GM12878 (cell line): Measurements from ENCODE around the gene CNTNAP2. TPM values are rescaled to one million over a fixed set of nuclear protein-coding genes. Genes with fewer than 3 reads are reported as not detected.

Experiments used
- ATAC-seq: fragments of 200-7000 bp; cut with Tn5 transposase; 3 replicates; pipeline ENCODE4 v1.9.1; 2020; ENCODE audit warnings: mild to moderate bottlenecking, moderate library complexity
- BruUV-seq: library from RNA; stranded (reverse); fragments of 400-500 nt; replicated peaks from 2 replicates; lab custom pipeline; 2021; lab: Mats Ljungman, UMichigan
- CTCF ChIA-PET: fragments of 300-600 bp; sonication (Branson Sonifier 250); formaldehyde crosslinking; extraction: SDS; loops from one replicate; lab custom pipeline; 2021; ENCODE audit warnings: inconsistent platforms; lab: Yijun Ruan, JAX
- POLR2A ChIA-PET: fragments of 350-600 bp; formaldehyde crosslinking; extraction: SDS; loops from one replicate; lab custom pipeline; 2021; ENCODE audit warnings: inconsistent platforms; lab: Charles Lee
- RAD21 ChIA-PET: fragments of 300-600 bp; sonication (Branson Sonifier 250); formaldehyde crosslinking; loops from one replicate; lab custom pipeline; 2023; ENCODE audit warnings: antibody characterized with exemption; ENCODE audit not compliant: unreplicated experiment; lab: Charles Lee
- SMC1A ChIA-PET: fragments of 300-600 bp; sonication (Branson Sonifier 250); formaldehyde crosslinking; loops from one replicate; lab custom pipeline; 2023; ENCODE audit not compliant: unreplicated experiment, uncharacterized antibody; lab: Charles Lee
- DNase-seq: peaks from one replicate; pipeline ENCODE4 v3.0.0-alpha.2; 2011; ENCODE audit warnings: low read depth, low spot score
- FAIRE-seq: peaks from 3 replicates; lab custom pipeline; 2011; peaks lifted over from hg19 to GRCh38; lab: Jason Lieb, UNC
- H2AFZ ChIP-seq: 2 replicates; pipeline ENCODE4 v1.6.0; 2011; ENCODE audit warnings: low read depth, low read length, control low read depth; ENCODE audit not compliant: control insufficient read depth
- H3K27ac ChIP-seq: 2 replicates; pipeline ENCODE4 v1.5.1; 2011; ENCODE audit warnings: control low read depth; ENCODE audit not compliant: control insufficient read depth, insufficient read depth
- H3K27me3 ChIP-seq, 2 experiments: replicated peaks in 1 of 2; 2 replicates each; pipeline versions ENCODE4 v1.6.0 to v1.6.1; 2011; ENCODE audit warnings: low read length in 1 of 2; ENCODE audit not compliant: control insufficient read depth in 2 of 2, insufficient read depth in 2 of 2
- H3K36me3 ChIP-seq, 2 experiments: 2 replicates each; pipeline ENCODE4 v1.5.1; 2011; ENCODE audit warnings: low read length in 1 of 2; ENCODE audit not compliant: control insufficient read depth in 2 of 2, insufficient read depth in 2 of 2
- H3K4me1 ChIP-seq: 2 replicates; pipeline ENCODE4 v1.6.1; 2011; ENCODE audit warnings: mild to moderate bottlenecking, low read length, moderate library complexity, mixed read lengths; ENCODE audit not compliant: control insufficient read depth, insufficient read depth
- H3K4me2 ChIP-seq: 2 replicates; pipeline ENCODE4 v1.6.0; 2011; ENCODE audit warnings: control low read depth; ENCODE audit not compliant: control insufficient read depth, insufficient read depth
- H3K4me3 ChIP-seq: fragments of 200-600 bp; sonication (generic); 2 replicates; pipeline ENCODE4 v1.5.1; 2016
- H3K79me2 ChIP-seq: 2 replicates; pipeline ENCODE4 v1.6.0; 2011; ENCODE audit warnings: low read length; ENCODE audit not compliant: control insufficient read depth, insufficient read depth
- H3K9ac ChIP-seq: 2 replicates; pipeline ENCODE4 v1.8.0; 2011; ENCODE audit warnings: low read length, control low read depth, mixed read lengths; ENCODE audit not compliant: control insufficient read depth, insufficient read depth
- H3K9me3 ChIP-seq: replicated peaks from 3 replicates; pipeline ENCODE4 v1.5.1; 2011; ENCODE audit warnings: mild to moderate bottlenecking, low read length; ENCODE audit not compliant: control insufficient read depth, insufficient read depth
- H4K20me1 ChIP-seq: 2 replicates; pipeline ENCODE4 v1.6.0; 2011; ENCODE audit not compliant: control insufficient read depth, insufficient read depth
- ATF7 ChIP-seq: fragments of 450-650 bp; IDR thresholded peaks from 2 replicates; pipeline ENCODE4 v1.6.1; 2016; ENCODE audit warnings: low read depth, mild to moderate bottlenecking
- BCL3 ChIP-seq: IDR thresholded peaks from 2 replicates; pipeline ENCODE4 v1.6.1; 2011; ENCODE audit warnings: borderline replicate concordance, low read depth, mild to moderate bottlenecking, moderate library complexity, low read length; ENCODE audit not compliant: insufficient read depth, poor library complexity, severe bottlenecking
- CBX3 ChIP-seq: fragments of 200-600 bp; sonication (generic); IDR thresholded peaks from 2 replicates; pipeline ENCODE4 v1.6.1; 2016; ENCODE audit warnings: low read depth, borderline replicate concordance
- CHD1 ChIP-seq: IDR thresholded peaks from 2 replicates; pipeline ENCODE4 v1.6.1; 2012; ENCODE audit warnings: low read depth, low read length, improper control_type of control experiment
- EED ChIP-seq: sonication (generic); IDR thresholded peaks from 2 replicates; pipeline ENCODE4 v1.6.1; 2016; ENCODE audit warnings: antibody characterized with exemption, low read depth
- ESRRA ChIP-seq: IDR thresholded peaks from 2 replicates; pipeline ENCODE4 v1.6.1; 2012; ENCODE audit warnings: mild to moderate bottlenecking, low read length, improper control_type of control experiment
- HSF1 ChIP-seq: fragments of 150-350 bp; IDR thresholded peaks from 2 replicates; pipeline ENCODE4 v1.6.1; 2014; ENCODE audit warnings: mild to moderate bottlenecking, low read depth, low read length
- IKZF1 ChIP-seq: fragments of 450-650 bp; conservative IDR thresholded peaks from 2 replicates; pipeline ENCODE4 v1.6.1; 2017; ENCODE audit warnings: antibody characterized with exemption, mild to moderate bottlenecking
- KLF5 ChIP-seq: fragments of 450-650 bp; IDR thresholded peaks from 2 replicates; pipeline ENCODE4 v1.6.1; 2014; ENCODE audit warnings: mild to moderate bottlenecking; ENCODE audit not compliant: partially characterized antibody
- MYB ChIP-seq: fragments of 150-350 bp; IDR thresholded peaks from 2 replicates; pipeline ENCODE4 v1.6.1; 2014; ENCODE audit warnings: mild to moderate bottlenecking, low read depth, low read length, borderline replicate concordance
- NBN ChIP-seq: fragments of 450-650 bp; IDR thresholded peaks from 2 replicates; pipeline ENCODE4 v1.6.1; 2016
- POLR2AphosphoS5 ChIP-seq: IDR thresholded peaks from 2 replicates; pipeline ENCODE4 v1.6.1; 2011; ENCODE audit warnings: mild to moderate bottlenecking, low read length, inconsistent platforms
- SMARCA5 ChIP-seq: fragments of 450-650 bp; IDR thresholded peaks from 2 replicates; pipeline ENCODE4 v1.6.1; 2017; ENCODE audit warnings: mild to moderate bottlenecking
- TCF3 ChIP-seq: IDR thresholded peaks from 2 replicates; pipeline ENCODE4 v1.6.1; 2012; ENCODE audit warnings: low read depth, mild to moderate bottlenecking, low read length, borderline replicate concordance; ENCODE audit not compliant: insufficient read depth
- ZBTB33 ChIP-seq: fragments of 450-650 bp; IDR thresholded peaks from 2 replicates; pipeline ENCODE4 v1.6.1; 2017; ENCODE audit warnings: mild to moderate bottlenecking
- ZZZ3 ChIP-seq: IDR thresholded peaks from 2 replicates; pipeline ENCODE4 v1.6.1; 2011; ENCODE audit warnings: low read depth; ENCODE audit not compliant: control insufficient read depth, insufficient read length
- WGBS: methylation state at CpG from one replicate; pipeline ENCODE4 v1.1.6; 2016; ENCODE audit warnings: low lambda C conversion rate; ENCODE audit not compliant: insufficient replicate concordance, insufficient coverage; ENCODE audit errors: missing lambda C conversion rate; 5-methylcytosine and 5-hydroxymethylcytosine counted together
- in situ Hi-C: fragments of 300-500 bp; cut with MboI; formaldehyde crosslinking; loops from 9 replicates; pipeline ENCODE4 v1.14.3; 2018; ENCODE audit warnings: mixed read lengths
- intact Hi-C: fragments of 100-400 bp; cut with micrococcal nuclease; formaldehyde crosslinking; loops from one replicate; pipeline ENCODE4 v1.14.2; 2022; ENCODE audit not compliant: unreplicated experiment
- polyA plus RNA-seq, 11 experiments: library from polyadenylated mRNA; depleted of rRNA in 4 of 11; unstranded in 6 of 11; stranded (reverse) in 5 of 11; fragments of >200 nt; fragmentation: Nextera tagmentation in 4 of 11; fragmentation: Illumina TruSeq in 1 of 11; extraction: Ambion mirVana in 4 of 11; extraction: Trizol in 1 of 11; gene quantifications; 1 replicate in 1 of 11; 2 replicates in 10 of 11; pipeline versions ENCODE4 v1.2.1 to v1.2.3, GENCODE V29; 2011 to 2016; ENCODE audit warnings: inconsistent platforms in 2 of 11, missing spikeins in 2 of 11, low read depth in 1 of 11
- total RNA-seq, 4 experiments: library from RNA; depleted of rRNA in 3 of 4; stranded (reverse); fragments of >200 nt in 3 of 4; fragmentation: Illumina TruSeq in 1 of 4; extraction: Trizol in 1 of 4; gene quantifications; 2 replicates each; pipeline versions ENCODE4 v1.2.1 to v1.2.3, GENCODE V29; 2013 to 2021
- TF ChIP-seq, protein P1 (sequence below): IDR thresholded peaks from 2 replicates; pipeline ENCODE4 v1.6.1; 2012; ENCODE audit warnings: low read depth, low read length, improper control_type of control experiment

CNTNAP2 gene
- total and polyA plus RNA-seq, 10 of the 15 experiments (the other 5 are each of a cell fraction or from before 2014, with no cell fraction given) = 0.03 to 0.08 (median 0.03) TPM; not detected in 7

GRCh38 chr7:147711447-147711846 is 1594.8 kb downstream of the CNTNAP2 start (continued):
- TF ChIP-seq MYB (no peak), ZBTB33 (no peak)
- TF ChIP-seq, all 136 proteins: peak for 0

- ChIA-PET POLR2A (no interaction called here), SMC1A (no interaction called here), CTCF (no interaction called here), RAD21 (no interaction called here)
- in situ Hi-C loops (no loop called here), intact Hi-C loops (no loop called here)
- no peaks in the 10 kb centered on the region for H3K4me1 ChIP-seq
- H3K27ac ChIP-seq = no peak overlapping the region
- H3K79me2 ChIP-seq = no peaks in the 10 kb centered on the region
- DNase-seq (no peak), FAIRE-seq (no peak), ATAC-seq (no peak)
- no peak overlapping the region for H3K9ac ChIP-seq
- no peaks in the 10 kb centered on the region for H3K9me3 ChIP-seq
- H3K27me3 ChIP-seq = no peaks in the 10 kb centered on the region
- H2AFZ ChIP-seq = no peak overlapping the region
- no peak overlapping the region for H3K4me3 ChIP-seq
- no peaks in the 10 kb centered on the region for H3K36me3 ChIP-seq
- TF ChIP-seq ATF7 (no peak), TCF3 (no peak), IKZF1 (no peak), SMARCA5 (no peak), CBX3 (no peak), ZZZ3 (no peak), NBN (no peak), HSF1 (no peak), POLR2AphosphoS5 (no peak), ESRRA (no peak), CHD1 (no peak), EED (no peak), KLF5 (no peak), BCL3 (no peak)
- TF ChIP-seq, protein P1, sequence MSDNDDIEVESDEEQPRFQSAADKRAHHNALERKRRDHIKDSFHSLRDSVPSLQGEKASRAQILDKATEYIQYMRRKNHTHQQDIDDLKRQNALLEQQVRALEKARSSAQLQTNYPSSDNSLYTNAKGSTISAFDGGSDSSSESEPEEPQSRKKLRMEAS = no peak
- no peaks in the 10 kb centered on the region for H4K20me1 ChIP-seq
- no TSS peak for BruUV-seq
- 11% methylated on average over 6 of the region's 6 CpGs for WGBS
- H3K4me2 ChIP-seq = no peak overlapping the region
These were observed 1605.6 kb downstream of the CNTNAP2 start for GRCh38 chr7:147721962-147722830.
